PC-9 (cell line): ENCODE data around the gene KCNJ2. TPM values are rescaled to one million over a fixed set of nuclear protein-coding genes. Genes with fewer than 3 reads are reported as not detected.
A peak's percentile ranks its signal among the peaks of the same experiment; 100 is the strongest.

Experiments used
- BruUV-seq: library from RNA; stranded (reverse); fragments of 400-500 nt; replicated peaks from 2 replicates; lab custom pipeline; 2021; lab: Mats Ljungman, UMichigan
- CTCF ChIA-PET: fragments of 300-600 bp; sonication (Branson Sonifier 250); formaldehyde crosslinking; loops from one replicate; lab custom pipeline; 2022; ENCODE audit warnings: antibody characterized with exemption; lab: Charles Lee
- POLR2A ChIA-PET: fragments of 300-600 bp; sonication (Branson Sonifier 250); formaldehyde crosslinking; loops from one replicate; lab custom pipeline; 2022; ENCODE audit warnings: antibody characterized with exemption; ENCODE audit not compliant: unreplicated experiment; lab: Charles Lee
- DNase-seq, 2 experiments: peaks; one replicate each; pipeline versions ENCODE4 v3.0.0 to v3.0.0-alpha.2; 2015 to 2022; ENCODE audit warnings: mixed read lengths in 1 of 2
- H2AFZ ChIP-seq: fragments of 200-600 bp; sonication (generic); 2 replicates; pipeline ENCODE4 v1.8.1; 2017; ENCODE audit warnings: antibody characterized with exemption
- H3F3A ChIP-seq: fragments of 200-600 bp; sonication (generic); 2 replicates; pipeline ENCODE4 v1.8.1; 2017; ENCODE audit warnings: antibody characterized with exemption, mild to moderate bottlenecking, low read depth; ENCODE audit not compliant: insufficient read depth
- H3K27ac ChIP-seq: fragments of 200-600 bp; sonication (generic); 2 replicates; pipeline ENCODE4 v1.6.1; 2016; ENCODE audit warnings: mixed run types
- H3K27me3 ChIP-seq: fragments of 200-600 bp; sonication (generic); 2 replicates; pipeline ENCODE4 v1.6.1; 2016; ENCODE audit warnings: low read depth, mixed run types; ENCODE audit not compliant: insufficient read depth
- H3K36me3 ChIP-seq: fragments of 200-600 bp; sonication (generic); 2 replicates; pipeline ENCODE4 v1.6.1; 2016; ENCODE audit warnings: low read depth, mixed run types
- H3K4me1 ChIP-seq: fragments of 200-600 bp; sonication (generic); replicated peaks from 2 replicates; pipeline ENCODE4 v1.6.1; 2016; ENCODE audit warnings: mixed run types; ENCODE audit not compliant: insufficient read depth
- H3K4me2 ChIP-seq: fragments of 200-600 bp; sonication (generic); 2 replicates; pipeline ENCODE4 v1.6.1; 2017; ENCODE audit warnings: mixed run types
- H3K4me3 ChIP-seq: fragments of 200-600 bp; sonication (generic); 2 replicates; pipeline ENCODE4 v1.6.1; 2016; ENCODE audit warnings: mixed run types
- H3K79me2 ChIP-seq: fragments of 200-600 bp; sonication (generic); 2 replicates; pipeline ENCODE4 v1.6.1; 2017; ENCODE audit warnings: low read depth, mixed run types
- H3K9me2 ChIP-seq: fragments of 200-600 bp; sonication (generic); 2 replicates; pipeline ENCODE4 v1.8.1; 2017; ENCODE audit warnings: mild to moderate bottlenecking; ENCODE audit not compliant: insufficient read depth
- H3K9me3 ChIP-seq: fragments of 200-600 bp; sonication (generic); 2 replicates; pipeline ENCODE4 v1.8.1; 2016; ENCODE audit warnings: low read depth; ENCODE audit not compliant: insufficient read depth
- H4K20me1 ChIP-seq: fragments of 200-600 bp; sonication (generic); 2 replicates; pipeline ENCODE4 v1.8.1; 2017; ENCODE audit not compliant: insufficient read depth
- CTCF ChIP-seq: fragments of 200-600 bp; sonication (generic); conservative IDR thresholded peaks from 2 replicates; pipeline ENCODE4 v1.6.1; 2017; ENCODE audit warnings: mixed run types, antibody characterized with exemption, mild to moderate bottlenecking, moderate library complexity
- EZH2 ChIP-seq: fragments of 200-600 bp; sonication (generic); IDR thresholded peaks from 2 replicates; pipeline ENCODE4 v1.8.0; 2017; ENCODE audit warnings: antibody characterized with exemption, low read depth
- intact Hi-C: fragments of 100-400 bp; cut with micrococcal nuclease; formaldehyde crosslinking; loops from one replicate; pipeline ENCODE4 v1.10.0; 2022; ENCODE audit not compliant: unreplicated experiment
- total RNA-seq: library from RNA; stranded (reverse); gene quantifications from 2 replicates; pipeline ENCODE4 v1.2.3, GENCODE V29; 2021

The KCNJ2 gene
- total RNA-seq, 1 experiment from 2014 or later: not detected

DNA sequence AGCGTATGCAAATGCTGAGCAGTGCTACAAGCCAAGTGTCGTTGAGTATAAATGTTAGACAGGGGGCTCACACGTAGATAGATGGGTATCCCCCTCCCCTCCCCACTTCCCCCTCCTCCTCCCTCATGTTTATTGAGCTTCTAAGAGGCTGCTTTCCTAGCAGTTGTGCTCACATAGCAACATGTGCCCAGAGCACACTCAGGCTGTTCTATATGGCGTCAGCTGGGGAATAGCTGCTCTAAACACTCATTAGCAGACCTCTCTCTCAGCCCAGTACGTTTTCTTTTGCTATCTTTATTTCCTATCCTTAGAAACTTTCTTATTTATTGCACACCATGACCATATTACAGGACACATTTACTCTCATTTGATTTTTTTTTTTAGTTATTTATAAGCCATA, 1.8 kb downstream of the KCNJ2 start:
- intact Hi-C loops: no loop called here
- H3F3A ChIP-seq: 0 out of 2 replicates have a peak, but pooled peaks cover 5% of the 10 kb centered on the region
- H3K4me3 ChIP-seq: no peak overlapping the region
- POLR2A ChIA-PET: interaction anchor here (0.6 kb wide), 1 partner anchor 239 kb away, joined by 8 read pairs; no protein-coding TSS in a partner anchor
- H3K27ac ChIP-seq: no peak overlapping the region
- CTCF ChIA-PET: no interaction called here
- no peak overlapping the region for H3K4me2 ChIP-seq
- H3K27me3 ChIP-seq: peaks cover 11% of the 10 kb centered on the region; the same call in 1 of the 2 replicates
- no peak for DNase-seq
- H3K4me1 ChIP-seq: peaks cover 15% of the 10 kb centered on the region
- H3K9me3 ChIP-seq: no peaks in the 10 kb centered on the region
- TF ChIP-seq CTCF (no peak), EZH2 (no peak)
- no peaks in the 10 kb centered on the region for H3K79me2 ChIP-seq
- no peaks in the 10 kb centered on the region for H3K9me2 ChIP-seq
- no TSS peak for BruUV-seq
- no peaks in the 10 kb centered on the region for H4K20me1 ChIP-seq
- no peaks in the 10 kb centered on the region for H3K36me3 ChIP-seq
- no peak overlapping the region for H2AFZ ChIP-seq

DNA sequence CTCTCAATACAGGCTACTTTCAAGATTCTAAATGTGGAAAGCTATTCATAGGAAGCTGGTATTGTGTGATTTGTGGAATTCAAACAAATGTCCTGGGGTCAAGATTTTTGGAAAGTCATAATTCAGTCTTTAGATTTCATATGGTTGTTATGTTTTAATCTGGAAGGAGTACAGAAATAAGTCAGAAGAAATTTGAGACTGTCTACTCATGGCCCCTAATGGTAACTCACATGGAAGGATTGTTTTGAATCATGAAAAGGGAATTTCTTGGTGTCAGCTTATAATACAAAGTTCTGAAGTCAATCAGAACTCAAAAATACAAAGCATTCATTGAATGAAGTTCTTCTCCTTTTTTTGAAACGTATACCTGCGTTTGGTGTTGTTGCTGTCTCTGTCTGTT, 3.1 kb downstream of the KCNJ2 start:
- BruUV-seq: no TSS peak
- Histone ChIP-seq H3F3A (0 out of 2 replicates have a peak, but pooled peaks cover 5% of the 10 kb centered on the region), H3K4me3 (no peak overlapping the region), H3K9me3 (no peaks in the 10 kb centered on the region), H4K20me1 (no peaks in the 10 kb centered on the region), H3K4me2 (no peak overlapping the region), H3K27ac (no peak overlapping the region), H3K36me3 (no peaks in the 10 kb centered on the region), H3K9me2 (no peaks in the 10 kb centered on the region), H3K4me1 (peaks cover 15% of the 10 kb centered on the region), H3K79me2 (no peaks in the 10 kb centered on the region), H2AFZ (no peak overlapping the region), H3K27me3 (peaks cover 11% of the 10 kb centered on the region; the same call in 1 of the 2 replicates)
- CTCF ChIA-PET: no interaction called here
- intact Hi-C loops: no loop called here
- no peak for DNase-seq
- POLR2A ChIA-PET: no interaction called here
- no peak for TF ChIP-seq EZH2
- no peak for TF ChIP-seq CTCF

DNA sequence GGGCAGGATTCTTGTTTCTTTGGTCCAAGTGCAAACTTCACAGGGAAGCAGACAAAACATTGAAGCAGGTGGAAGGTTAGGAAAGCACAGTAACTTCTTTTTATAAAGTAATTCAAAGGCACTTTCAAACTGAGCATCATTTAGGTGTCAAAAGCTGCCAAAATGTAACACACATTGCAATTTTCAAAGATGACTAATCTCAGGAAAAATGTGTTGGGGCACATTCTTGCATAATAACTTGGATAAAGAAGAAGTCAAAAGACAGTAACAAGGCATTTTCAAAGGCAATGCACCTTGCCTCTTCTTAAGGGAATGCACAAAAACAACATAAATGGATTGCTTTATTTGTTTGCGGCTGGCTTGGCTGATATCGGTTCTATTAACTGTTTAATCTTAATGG, 3.6 kb downstream of the KCNJ2 start:
- no peak overlapping the region for H2AFZ ChIP-seq
- ChIA-PET POLR2A (no interaction called here), CTCF (no interaction called here)
- peak in 1 of 2 experiments; percentile 39 for DNase-seq
- H3K4me2 ChIP-seq: no peak overlapping the region
- no peaks in the 10 kb centered on the region for H3K79me2 ChIP-seq
- peaks cover 11% of the 10 kb centered on the region; the same call in 1 of the 2 replicates for H3K27me3 ChIP-seq
- H3K4me3 ChIP-seq: no peak overlapping the region
- BruUV-seq: no TSS peak
- intact Hi-C loops: no loop called here
- H4K20me1 ChIP-seq: no peaks in the 10 kb centered on the region
- no peaks in the 10 kb centered on the region for H3K9me3 ChIP-seq
- no peaks in the 10 kb centered on the region for H3K36me3 ChIP-seq
- H3K4me1 ChIP-seq: peaks cover 15% of the 10 kb centered on the region
- no peaks in the 10 kb centered on the region for H3K9me2 ChIP-seq
- no peak overlapping the region for H3K27ac ChIP-seq
- TF ChIP-seq CTCF (no peak), EZH2 (no peak)
- 0 out of 2 replicates have a peak, but pooled peaks cover 5% of the 10 kb centered on the region for H3F3A ChIP-seq
